OCI-LY7 (cell line): ENCODE data around the gene C1orf105. TPM values are rescaled to one million over a fixed set of nuclear protein-coding genes. Genes with fewer than 3 reads are reported as not detected.
"Not testable (repeated sequence)": the region's sequence is repeated elsewhere in the genome, so short reads cannot be mapped to it uniquely, and the experiment has no call there.

Source experiments
- BruUV-seq: library from RNA; stranded (reverse); fragments of 400-500 nt; replicated peaks from 2 replicates; lab custom pipeline; 2021; lab: Mats Ljungman, UMichigan
- CTCF ChIA-PET: fragments of 300-600 bp; sonication (Branson Sonifier 250); formaldehyde crosslinking; loops from one replicate; lab custom pipeline; 2022; ENCODE audit warnings: antibody characterized with exemption; ENCODE audit not compliant: unreplicated experiment; lab: Charles Lee
- POLR2A ChIA-PET: fragments of 300-600 bp; sonication (Branson Sonifier 250); formaldehyde crosslinking; loops from one replicate; lab custom pipeline; 2022; ENCODE audit warnings: antibody characterized with exemption; lab: Charles Lee
- DNase-seq: peaks from one replicate; pipeline ENCODE4 v3.0.0-alpha.2; 2015; ENCODE audit warnings: low spot score
- H2AFZ ChIP-seq: fragments of 200-600 bp; sonication (generic), shearing (Covaris generic); 2 replicates; pipeline ENCODE4 v1.6.1; 2014; ENCODE audit warnings: mild to moderate bottlenecking, antibody characterized with exemption, low read length, moderate library complexity
- H3K27ac ChIP-seq: fragments of 200-600 bp; sonication (generic); 2 replicates; pipeline ENCODE4 v1.5.1; 2014; ENCODE audit warnings: mixed run types, low read depth, mild to moderate bottlenecking, moderate library complexity, low read length, inconsistent platforms; ENCODE audit not compliant: poor library complexity, severe bottlenecking
- H3K36me3 ChIP-seq: fragments of 200-600 bp; sonication (generic); 2 replicates; pipeline ENCODE4 v1.6.1; 2014; ENCODE audit warnings: mild to moderate bottlenecking, antibody characterized with exemption, low read length, moderate library complexity, mixed read lengths; ENCODE audit not compliant: insufficient read depth
- H3K4me1 ChIP-seq: fragments of 200-600 bp; sonication (generic); 2 replicates; pipeline ENCODE4 v1.5.1; 2014; ENCODE audit warnings: mild to moderate bottlenecking, low read length; ENCODE audit not compliant: insufficient read depth, poor library complexity, severe bottlenecking
- H3K4me2 ChIP-seq: fragments of 200-600 bp; sonication (generic); 2 replicates; pipeline ENCODE4 v1.6.1; 2014; ENCODE audit warnings: mild to moderate bottlenecking, low read length
- H3K4me3 ChIP-seq: fragments of 200-600 bp; sonication (generic); 2 replicates; pipeline ENCODE4 v1.5.1; 2014; ENCODE audit warnings: mild to moderate bottlenecking, low read depth, low read length; ENCODE audit not compliant: poor library complexity, severe bottlenecking
- H3K79me2 ChIP-seq: fragments of 200-600 bp; sonication (generic); 2 replicates; pipeline ENCODE4 v1.6.1; 2016; ENCODE audit warnings: low read depth, mild to moderate bottlenecking, low read length, moderate library complexity, mixed read lengths; ENCODE audit not compliant: insufficient read depth
- H3K9me2 ChIP-seq: fragments of 200-600 bp; sonication (generic); 2 replicates; pipeline ENCODE4 v1.6.1; 2016; ENCODE audit warnings: mild to moderate bottlenecking, low read length, mixed read lengths; ENCODE audit not compliant: insufficient read depth
- H3K9me3 ChIP-seq: fragments of 200-600 bp; sonication (generic); 2 replicates; pipeline ENCODE4 v1.6.1; 2014; ENCODE audit warnings: mild to moderate bottlenecking, mixed run types, low read length, mixed read lengths
- H4K20me1 ChIP-seq: fragments of 200-600 bp; sonication (generic); 2 replicates; pipeline ENCODE4 v1.6.1; 2014; ENCODE audit warnings: mild to moderate bottlenecking, antibody characterized with exemption, low read length, moderate library complexity, mixed read lengths; ENCODE audit not compliant: insufficient read depth
- CTCF ChIP-seq: fragments of 200-600 bp; sonication (generic); conservative IDR thresholded peaks from 2 replicates; pipeline ENCODE4 v1.5.1; 2014; ENCODE audit warnings: mild to moderate bottlenecking, antibody characterized with exemption, low read length, moderate library complexity, mixed read lengths
- EZH2phosphoT487 ChIP-seq: fragments of 200-600 bp; sonication (generic); IDR thresholded peaks from 2 replicates; pipeline ENCODE4 v1.6.1; 2018; ENCODE audit warnings: low read depth, borderline replicate concordance, mild to moderate bottlenecking, mixed run types, antibody characterized with exemption, low read length, moderate library complexity, mixed read lengths
- intact Hi-C: fragments of 100-400 bp; cut with micrococcal nuclease; formaldehyde crosslinking; loops from one replicate; pipeline ENCODE4 v1.10.0; 2022; ENCODE audit not compliant: unreplicated experiment
- total RNA-seq, 2 experiments: library from RNA; depleted of rRNA in 1 of 2; stranded (reverse); fragments of >200 nt in 1 of 2; shearing (Covaris generic) in 1 of 2; gene quantifications; 2 replicates each; pipeline ENCODE4 v1.2.3, GENCODE V29; 2014 to 2022

The C1orf105 gene
- total RNA-seq, 2 experiments from 2014 or later = not detected

- Histone ChIP-seq H3K36me3 (no peaks in the 10 kb centered on the region), H2AFZ (no peak overlapping the region), H3K4me2 (no peak overlapping the region), H3K27ac (no peak overlapping the region), H4K20me1 (peaks cover 9% of the 10 kb centered on the region; the same call in 1 of the 2 replicates), H3K9me2 (no peaks in the 10 kb centered on the region), H3K4me1 (no peaks in the 10 kb centered on the region), H3K9me3 (no peaks in the 10 kb centered on the region), H3K4me3 (no peak overlapping the region), H3K79me2 (no peaks in the 10 kb centered on the region)
- ChIA-PET POLR2A (no interaction called here), CTCF (no interaction called here)
- no TSS peak for BruUV-seq
- intact Hi-C loops = no loop called here
- TF ChIP-seq CTCF (no peak), EZH2phosphoT487 (no peak)
- no peak for DNase-seq
Observed at GRCh38 chr1:172430128-172430454, 9.6 kb downstream of the C1orf105 start.

GRCh38 chr1:172431204-172431603 is 10.7 kb downstream of the C1orf105 start:
- H2AFZ ChIP-seq = no peak overlapping the region
- no peak for TF ChIP-seq CTCF
- TF ChIP-seq EZH2phosphoT487 = no peak
- H3K9me3 ChIP-seq = no peaks in the 10 kb centered on the region
- H3K4me3 ChIP-seq = no peak overlapping the region
- H3K4me1 ChIP-seq = no peaks in the 10 kb centered on the region
- H3K79me2 ChIP-seq = no peaks in the 10 kb centered on the region
- H3K27ac ChIP-seq = no peak overlapping the region
- H3K9me2 ChIP-seq = no peaks in the 10 kb centered on the region
- POLR2A ChIA-PET = no interaction called here
- H3K36me3 ChIP-seq = no peaks in the 10 kb centered on the region
- DNase-seq = no peak
- CTCF ChIA-PET = interaction anchor here (0.6 kb wide), 1 partner anchor 233 kb away, joined by 3 read pairs; no protein-coding TSS in a partner anchor
- intact Hi-C loops = no loop called here
- peaks cover 9% of the 10 kb centered on the region; the same call in 1 of the 2 replicates for H4K20me1 ChIP-seq
- no peak overlapping the region for H3K4me2 ChIP-seq
- BruUV-seq = no TSS peak

- Histone ChIP-seq H3K36me3 (no peaks in the 10 kb centered on the region), H3K9me3 (no peaks in the 10 kb centered on the region), H3K4me3 (no peak overlapping the region), H3K9me2 (no peaks in the 10 kb centered on the region), H4K20me1 (peaks cover 9% of the 10 kb centered on the region; the same call in 1 of the 2 replicates), H3K79me2 (no peaks in the 10 kb centered on the region), H3K4me2 (no peak overlapping the region), H3K4me1 (no peaks in the 10 kb centered on the region), H3K27ac (no peak overlapping the region), H2AFZ (no peak overlapping the region)
- DNase-seq = no peak
- intact Hi-C loops = no loop called here
- BruUV-seq = no TSS peak
- ChIA-PET CTCF (interaction anchor here (0.6 kb wide), 1 partner anchor 1109 kb away, joined by 3 read pairs; no protein-coding TSS in a partner anchor), POLR2A (no interaction called here)
- TF ChIP-seq EZH2phosphoT487 (no peak), CTCF (no peak)
Observed at GRCh38 chr1:172431721-172432192, 11.3 kb downstream of the C1orf105 start.

GRCh38 chr1:172437183-172437582 is 16.7 kb downstream of the C1orf105 start:
- H3K4me1 ChIP-seq, H3K9me2 ChIP-seq, H2AFZ ChIP-seq, CTCF ChIA-PET, H3K4me2 ChIP-seq, DNase-seq, H3K9me3 ChIP-seq, BruUV-seq, intact Hi-C loops, H3K27ac ChIP-seq, H3K79me2 ChIP-seq, H3K4me3 ChIP-seq, POLR2A ChIA-PET, H4K20me1 ChIP-seq: not testable (repeated sequence)
- H3K36me3 ChIP-seq = peaks cover 11% of the 10 kb centered on the region
